ENCODE measurements around the gene KCNA2. TPM values are rescaled to one million over a fixed set of nuclear protein-coding genes. Genes with fewer than 3 reads are reported as not detected.

Gene KCNA2
- polyA plus RNA-seq, 1 of the 3 experiments (the other 2 are of a cell fraction): not detected

GRCh38 chr1:110639724-110640386 lies 33.7 kb upstream of the KCNA2 start:
- ChIA-PET POLR2A (no interaction called here), CTCF (interaction anchor here (0.8 to 22.5 kb wide), 5 partner anchors 9 to 143 kb away, joined by 3 to 197 read pairs (median 5); no protein-coding TSS in a partner anchor)
- H3K9ac ChIP-seq: no peak overlapping the region

More at GRCh38 chr1:110639724-110640386, 33.7 kb upstream of the KCNA2 start:
- Histone ChIP-seq H3K27me3 (ENCODE audit: insufficient read depth) (0 out of 2 replicates have a peak, but pooled peaks cover 6% of the 10 kb centered on the region), H3F3A (replicated peaks; ENCODE audit: insufficient read depth) (no peaks in the 10 kb centered on the region), H3K4me2 (no peak overlapping the region), H2AFZ (ENCODE audit: low read depth) (no peak overlapping the region), H3K27ac (ENCODE audit: low read depth in 2 of 2, low read length in 1 of 2) (no peak overlapping the region), H3K4me1 (ENCODE audit: control insufficient read depth in 1 of 2, insufficient read depth in 2 of 2, low read depth in 1 of 2, low read length in 1 of 2) (no peaks in the 10 kb centered on the region; a peak in 1 of 4 replicates), H3K79me2 (ENCODE audit: insufficient read depth) (no peaks in the 10 kb centered on the region), H3K36me3 (replicated peaks in 1 of 2; ENCODE audit: control insufficient read depth in 1 of 2, insufficient read depth in 2 of 2, low read length in 1 of 2) (no peaks in the 10 kb centered on the region), H3K4me3 (ENCODE audit: low read depth in 2 of 2, low read length in 1 of 2) (no peak overlapping the region), H4K20me1 (ENCODE audit: insufficient read depth) (no peaks in the 10 kb centered on the region), H3K9me2 (no peaks in the 10 kb centered on the region), H3K9me3 (no peaks in the 10 kb centered on the region)
- no peak for TF ChIP-seq CHD2 (IDR thresholded peaks at IDR 0.05; ENCODE audit: low read length, partially characterized antibody)
- no peak for TF ChIP-seq RCOR1 (IDR thresholded peaks at IDR 0.05; ENCODE audit: low read length)
- no peak for TF ChIP-seq POLR2AphosphoS5 (IDR thresholded peaks at IDR 0.05; ENCODE audit: low read depth, low read length)
- no peak for TF ChIP-seq FOXJ3 (CRISPR knock-in tag; IDR thresholded peaks at IDR 0.05)
- TF ChIP-seq, protein P1, sequence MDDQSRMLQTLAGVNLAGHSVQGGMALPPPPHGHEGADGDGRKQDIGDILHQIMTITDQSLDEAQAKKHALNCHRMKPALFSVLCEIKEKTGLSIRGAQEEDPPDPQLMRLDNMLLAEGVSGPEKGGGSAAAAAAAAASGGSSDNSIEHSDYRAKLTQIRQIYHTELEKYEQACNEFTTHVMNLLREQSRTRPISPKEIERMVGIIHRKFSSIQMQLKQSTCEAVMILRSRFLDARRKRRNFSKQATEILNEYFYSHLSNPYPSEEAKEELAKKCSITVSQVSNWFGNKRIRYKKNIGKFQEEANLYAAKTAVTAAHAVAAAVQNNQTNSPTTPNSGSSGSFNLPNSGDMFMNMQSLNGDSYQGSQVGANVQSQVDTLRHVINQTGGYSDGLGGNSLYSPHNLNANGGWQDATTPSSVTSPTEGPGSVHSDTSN (IDR thresholded peaks at IDR 0.05): no peak
- no peak for TF ChIP-seq TAF1 (IDR thresholded peaks at IDR 0.05; ENCODE audit: borderline replicate concordance, low read depth, low read length)
- no peak for TF ChIP-seq EZH2phosphoT487 (IDR thresholded peaks at IDR 0.05; ENCODE audit: borderline replicate concordance, low read depth)
- TF ChIP-seq TCF12 (IDR thresholded peaks at IDR 0.05): no peak
- TF ChIP-seq TEAD4 (IDR thresholded peaks at IDR 0.05; ENCODE audit: borderline replicate concordance, insufficient read depth): no peak
- TF ChIP-seq JUND (IDR thresholded peaks at IDR 0.05): no peak
- no peak for TF ChIP-seq SMC3 (IDR thresholded peaks at IDR 0.05; ENCODE audit: low read depth, low read length)
- no peak for TF ChIP-seq RXRA (IDR thresholded peaks at IDR 0.05; ENCODE audit: borderline replicate concordance, low read depth)
- TF ChIP-seq, protein P2, sequence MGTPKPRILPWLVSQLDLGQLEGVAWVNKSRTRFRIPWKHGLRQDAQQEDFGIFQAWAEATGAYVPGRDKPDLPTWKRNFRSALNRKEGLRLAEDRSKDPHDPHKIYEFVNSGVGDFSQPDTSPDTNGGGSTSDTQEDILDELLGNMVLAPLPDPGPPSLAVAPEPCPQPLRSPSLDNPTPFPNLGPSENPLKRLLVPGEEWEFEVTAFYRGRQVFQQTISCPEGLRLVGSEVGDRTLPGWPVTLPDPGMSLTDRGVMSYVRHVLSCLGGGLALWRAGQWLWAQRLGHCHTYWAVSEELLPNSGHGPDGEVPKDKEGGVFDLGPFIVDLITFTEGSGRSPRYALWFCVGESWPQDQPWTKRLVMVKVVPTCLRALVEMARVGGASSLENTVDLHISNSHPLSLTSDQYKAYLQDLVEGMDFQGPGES (IDR thresholded peaks at IDR 0.05; ENCODE audit: low read depth, low read length): no peak
- no peak for TF ChIP-seq ELF1 (IDR thresholded peaks at IDR 0.05)
- TF ChIP-seq GABPA (IDR thresholded peaks at IDR 0.05; ENCODE audit: low read depth): no peak
- no peak for TF ChIP-seq NFIC (IDR thresholded peaks at IDR 0.05; ENCODE audit: borderline replicate concordance)
- TF ChIP-seq REST (IDR thresholded peaks at IDR 0.05; ENCODE audit: low read depth, low read length): no peak
- no peak for TF ChIP-seq FOSL2 (IDR thresholded peaks at IDR 0.05; ENCODE audit: borderline replicate concordance, low read depth)
- no peak for TF ChIP-seq EP300 (IDR thresholded peaks at IDR 0.05; ENCODE audit: borderline replicate concordance in 1 of 2, low read depth in 1 of 2, low read length in 1 of 2)
- TF ChIP-seq, protein P3, sequence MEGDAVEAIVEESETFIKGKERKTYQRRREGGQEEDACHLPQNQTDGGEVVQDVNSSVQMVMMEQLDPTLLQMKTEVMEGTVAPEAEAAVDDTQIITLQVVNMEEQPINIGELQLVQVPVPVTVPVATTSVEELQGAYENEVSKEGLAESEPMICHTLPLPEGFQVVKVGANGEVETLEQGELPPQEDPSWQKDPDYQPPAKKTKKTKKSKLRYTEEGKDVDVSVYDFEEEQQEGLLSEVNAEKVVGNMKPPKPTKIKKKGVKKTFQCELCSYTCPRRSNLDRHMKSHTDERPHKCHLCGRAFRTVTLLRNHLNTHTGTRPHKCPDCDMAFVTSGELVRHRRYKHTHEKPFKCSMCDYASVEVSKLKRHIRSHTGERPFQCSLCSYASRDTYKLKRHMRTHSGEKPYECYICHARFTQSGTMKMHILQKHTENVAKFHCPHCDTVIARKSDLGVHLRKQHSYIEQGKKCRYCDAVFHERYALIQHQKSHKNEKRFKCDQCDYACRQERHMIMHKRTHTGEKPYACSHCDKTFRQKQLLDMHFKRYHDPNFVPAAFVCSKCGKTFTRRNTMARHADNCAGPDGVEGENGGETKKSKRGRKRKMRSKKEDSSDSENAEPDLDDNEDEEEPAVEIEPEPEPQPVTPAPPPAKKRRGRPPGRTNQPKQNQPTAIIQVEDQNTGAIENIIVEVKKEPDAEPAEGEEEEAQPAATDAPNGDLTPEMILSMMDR (IDR thresholded peaks at IDR 0.05): no peak
- no peak for DNase-seq
- WGBS (ENCODE audit: low lambda C conversion rate): 18% methylated on average over 2 of the region's 2 CpGs

Data from SK-N-SH (cell line).